ENCODE measurements around the gene ICOS. TPM values are rescaled to one million over a fixed set of nuclear protein-coding genes. Genes with fewer than 3 reads are reported as not detected.
"Not testable (repeated sequence)": the region's sequence is repeated elsewhere in the genome, so short reads cannot be mapped to it uniquely, and the experiment has no call there.

ICOS gene
- total RNA-seq, 1 donor from 2014 or later: 1.7 TPM

- DNase-seq (ENCODE audit: low spot score): no peak
Measured at GRCh38 chr2:203918264-203918663, 18.3 kb upstream of the ICOS start.

- no peak for DNase-seq (ENCODE audit: low spot score)
Measured at GRCh38 chr2:203918839-203919238, 17.7 kb upstream of the ICOS start.

- no peak for DNase-seq (ENCODE audit: low spot score)
Measured at GRCh38 chr2:203925512-203926158, 10.9 kb upstream of the ICOS start.

GRCh38 chr2:203928849-203929248 lies 7.7 kb upstream of the ICOS start:
- peak; percentile 12 for DNase-seq (ENCODE audit: low spot score)

- DNase-seq (ENCODE audit: low spot score): not testable (repeated sequence)
Measured at GRCh38 chr2:203931262-203931661, 5.3 kb upstream of the ICOS start.

GRCh38 chr2:203934041-203934492 lies 2.5 kb upstream of the ICOS start:
- DNase-seq (ENCODE audit: low spot score): no peak

GRCh38 chr2:203934711-203935438 lies 1.7 kb upstream of the ICOS start:
- no peak for DNase-seq (ENCODE audit: low spot score)

GRCh38 chr2:203935568-203935967 lies 995 bp upstream of the ICOS start:
- DNase-seq (ENCODE audit: low spot score): no peak

GRCh38 chr2:203936949-203937348 lies 386 bp downstream of the ICOS start:
- no peak for DNase-seq (ENCODE audit: low spot score)

- no peak for DNase-seq (ENCODE audit: low spot score)
Measured at GRCh38 chr2:203937788-203938187, 1.2 kb downstream of the ICOS start.

GRCh38 chr2:203940039-203940438 lies 3.5 kb downstream of the ICOS start:
- no peak for DNase-seq (ENCODE audit: low spot score)

- not testable (repeated sequence) for DNase-seq (ENCODE audit: low spot score)
Measured at GRCh38 chr2:203943493-203944382, 7.2 kb downstream of the ICOS start.

GRCh38 chr2:203948733-203949132 lies 12.2 kb downstream of the ICOS start:
- DNase-seq (ENCODE audit: low spot score): no peak

GRCh38 chr2:203949228-203949627 lies 12.7 kb downstream of the ICOS start:
- no peak for DNase-seq (ENCODE audit: low spot score)

- DNase-seq (ENCODE audit: low spot score): peak; percentile 24
Measured at GRCh38 chr2:203951366-203951902, 14.9 kb downstream of the ICOS start.

- DNase-seq (ENCODE audit: low spot score): no peak
Measured at GRCh38 chr2:203959265-203959664, 22.7 kb downstream of the ICOS start.

GRCh38 chr2:203959672-203960071 lies 23.1 kb downstream of the ICOS start:
- peak; percentile 5 for DNase-seq (ENCODE audit: low spot score)

GRCh38 chr2:203960811-203961210 lies 24.2 kb downstream of the ICOS start:
- peak; percentile 25 for DNase-seq (ENCODE audit: low spot score)

GRCh38 chr2:203965190-203965589 lies 28.6 kb downstream of the ICOS start:
- DNase-seq (ENCODE audit: low spot score): not testable (repeated sequence)

- no peak for DNase-seq (ENCODE audit: low spot score)
Measured at GRCh38 chr2:203971251-203971650, 34.7 kb downstream of the ICOS start.

- DNase-seq (ENCODE audit: low spot score): no peak
Measured at GRCh38 chr2:203972066-203972465, 35.5 kb downstream of the ICOS start.

- no peak for DNase-seq (ENCODE audit: low spot score)
Measured at GRCh38 chr2:203973000-203973399, 36.4 kb downstream of the ICOS start.
